ENCODE results near the gene MTHFD1L.

GRCh38 chr6:151073701-151074100 lies 208.2 kb downstream of the MTHFD1L start:
- TF ChIP-seq EP300 (IDR thresholded peaks at IDR 0.05; ENCODE audit: low read length) = no peak
- TF ChIP-seq TBP (optimal IDR thresholded peaks at IDR 0.05; ENCODE audit: low read depth, low read length) = no peak
- TF ChIP-seq RERE (CRISPR knock-in tag; IDR thresholded peaks at IDR 0.05; ENCODE audit: borderline replicate concordance) = no peak
- no peak for TF ChIP-seq CHD1 (IDR thresholded peaks at IDR 0.05; ENCODE audit: low read length)

Measured in K562 (cell line).